Dermis microvascular lymphatic vessel endothelial cell (primary cell): ENCODE data around the gene PDE8A. TPM values are rescaled to one million over a fixed set of nuclear protein-coding genes. Genes with fewer than 3 reads are reported as not detected.

Experiments
- DNase-seq, 2 donors: peaks; one replicate each; pipeline versions ENCODE4 v3.0.0 to v3.0.0-alpha.2; 2010; ENCODE audit warnings: low read depth in 2 of 2
- total RNA-seq: library from RNA; depleted of rRNA; stranded (reverse); fragments of >200 nt; gene quantifications from 2 replicates; pipeline ENCODE4 v1.2.1, GENCODE V29; 2014

PDE8A gene
- total RNA-seq, 1 donor from 2014 or later: 50.2 TPM

- DNase-seq: peak; percentile 38 to 85
Measured at GRCh38 chr15:85030301-85030929, 48.8 kb downstream of the PDE8A start.

DNA sequence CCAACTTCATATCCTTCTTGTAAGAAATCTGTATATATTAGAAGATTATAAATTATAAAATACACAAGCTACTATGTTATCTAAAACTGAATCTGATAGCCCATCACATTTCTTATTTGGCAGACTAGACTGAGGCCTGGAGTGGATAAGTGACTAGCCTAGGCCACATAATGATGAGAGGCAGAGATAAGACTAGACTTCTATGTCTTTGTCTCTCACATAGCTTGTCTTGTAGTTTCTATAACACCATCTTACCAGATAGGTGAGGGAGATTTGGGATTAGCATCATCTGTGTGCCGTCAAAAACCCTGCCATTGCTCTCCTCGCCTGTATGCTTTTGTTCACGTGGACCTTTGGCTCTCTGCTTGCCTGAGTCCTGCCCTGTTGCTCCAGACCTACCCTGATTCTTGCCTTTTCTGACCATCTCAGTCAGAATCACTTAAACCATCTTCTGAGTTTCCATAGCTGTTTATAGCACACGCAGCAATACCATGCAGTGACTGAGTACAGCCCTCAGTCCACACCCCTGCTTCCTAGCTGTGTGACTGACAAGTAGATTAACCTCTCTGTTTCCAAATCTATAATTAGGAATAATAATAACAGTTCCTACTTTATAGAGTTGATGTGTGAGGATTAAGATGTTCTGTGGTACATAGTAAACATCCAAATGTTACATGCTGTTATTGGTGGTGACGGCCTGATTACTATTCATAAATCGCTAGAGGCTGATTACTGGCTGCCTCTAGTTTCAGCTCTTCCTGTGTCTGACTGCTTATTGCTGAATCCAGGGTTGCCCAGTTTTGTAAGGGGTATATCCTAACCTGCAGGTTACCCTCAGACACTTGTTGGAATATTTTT is 49.7 kb downstream of the PDE8A start:
- DNase-seq: no peak

GRCh38 chr15:85031944-85032558 is 50.4 kb downstream of the PDE8A start:
- DNase-seq: no peak

- no peak for DNase-seq
Measured at GRCh38 chr15:85033148-85033547, 51.5 kb downstream of the PDE8A start.

DNA sequence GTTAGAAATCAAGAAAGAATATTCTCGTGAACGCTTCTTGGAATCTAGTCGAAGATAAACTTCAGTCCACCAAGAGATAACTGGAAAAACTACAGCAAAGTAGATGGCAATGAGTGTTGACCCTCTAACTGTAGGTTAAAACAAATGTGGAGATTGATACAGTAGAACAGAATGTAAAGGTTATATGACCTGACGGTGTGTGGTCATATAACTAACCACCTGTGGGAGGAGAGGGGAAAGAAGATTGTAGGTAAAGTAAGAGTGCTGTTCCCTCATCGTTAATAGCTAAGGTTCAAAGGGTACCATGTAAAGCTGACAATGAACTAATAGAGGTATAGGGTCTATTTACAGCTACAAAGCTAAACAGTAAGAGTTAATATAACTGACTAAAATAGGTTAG is 52.6 kb downstream of the PDE8A start:
- no peak for DNase-seq

DNA sequence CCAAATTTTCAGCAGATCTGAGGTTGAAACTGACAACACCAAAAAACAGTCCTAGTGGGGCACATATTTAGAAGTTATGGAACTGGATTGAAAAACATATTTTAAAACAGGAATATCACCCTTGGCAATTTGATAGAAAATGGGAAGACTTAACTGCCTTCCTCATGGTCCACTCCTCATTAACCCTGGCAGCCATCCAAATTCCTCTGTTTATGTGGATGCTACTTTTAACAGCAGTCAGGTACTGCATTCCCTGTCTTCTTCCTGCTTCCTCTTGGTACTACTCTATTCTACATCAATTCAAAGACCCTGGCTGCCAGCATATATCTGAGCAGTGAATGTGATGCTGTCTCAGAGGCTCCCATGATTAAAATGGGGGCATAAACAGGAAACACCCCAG is 54.3 kb downstream of the PDE8A start:
- DNase-seq: no peak

GRCh38 chr15:85036716-85037115 is 55.1 kb downstream of the PDE8A start:
- no peak for DNase-seq

DNA sequence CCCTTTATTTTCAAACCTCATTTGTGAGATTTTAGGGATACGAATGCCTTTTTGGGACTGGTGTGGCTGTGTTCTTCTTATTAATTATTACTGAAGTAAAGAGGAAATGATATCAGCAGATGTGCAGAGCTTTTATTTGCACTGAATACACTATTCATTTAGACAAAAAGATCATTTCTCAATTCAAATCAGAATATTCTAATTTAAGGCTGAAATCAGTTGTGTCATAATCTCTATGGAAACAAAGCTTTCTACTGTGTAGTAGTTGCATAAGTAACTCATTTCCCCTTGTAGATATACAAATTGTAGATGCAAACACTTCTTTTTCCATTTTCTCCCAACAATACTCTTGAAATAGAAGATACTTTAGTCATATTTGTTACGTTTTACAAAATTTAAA is 56.0 kb downstream of the PDE8A start:
- DNase-seq: no peak

DNA sequence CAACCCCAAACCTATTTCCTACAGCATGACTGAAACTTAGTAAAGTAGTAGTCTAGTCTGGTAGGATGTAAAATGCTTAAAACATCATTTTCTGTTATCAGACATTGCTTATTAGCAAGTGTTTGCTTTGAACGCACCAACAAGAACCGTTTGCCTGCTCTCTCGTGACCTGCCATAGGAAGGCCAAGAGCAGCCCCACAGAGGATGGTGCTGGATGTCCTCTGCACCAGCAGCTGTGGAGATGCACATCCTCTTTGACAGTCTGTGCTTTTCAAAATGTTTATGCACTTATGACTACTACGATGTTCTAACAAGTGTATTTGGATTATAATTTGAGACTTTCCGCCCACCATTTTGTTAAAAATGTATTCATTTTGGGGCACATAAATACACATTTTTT is 59.6 kb downstream of the PDE8A start:
- DNase-seq: no peak

GRCh38 chr15:85044251-85044853 is 62.7 kb downstream of the PDE8A start:
- peak; percentile 45 to 81 for DNase-seq

GRCh38 chr15:85044894-85045293 is 63.2 kb downstream of the PDE8A start:
- no peak for DNase-seq

GRCh38 chr15:85045615-85046014 is 64.0 kb downstream of the PDE8A start:
- DNase-seq: no peak

- DNase-seq: peak; percentile 92 to 99
Measured at GRCh38 chr15:85047271-85047948, 65.8 kb downstream of the PDE8A start.

DNA sequence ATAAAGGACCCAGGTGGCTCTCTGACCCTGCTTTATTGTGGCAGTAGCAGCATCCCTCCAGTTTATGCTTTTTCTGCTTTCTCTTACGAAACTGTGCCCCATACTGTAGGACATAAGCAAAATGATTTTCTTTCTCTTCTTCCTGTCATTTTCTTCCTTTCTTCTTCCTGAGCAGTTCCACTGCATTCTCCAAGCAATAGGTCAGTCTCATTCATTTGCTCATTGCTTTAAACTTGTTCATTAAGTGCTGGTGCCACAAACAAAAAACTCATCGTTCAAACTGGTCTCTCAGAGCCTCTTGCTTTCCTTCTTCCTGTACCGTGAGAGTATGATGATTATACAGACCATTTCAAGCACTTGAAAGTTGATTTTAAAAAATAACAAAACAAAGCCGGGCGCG is 66.8 kb downstream of the PDE8A start:
- peak in 1 of 2 donors; percentile 40 for DNase-seq

- DNase-seq: no peak
Measured at GRCh38 chr15:85049805-85050204, 68.1 kb downstream of the PDE8A start.

DNA sequence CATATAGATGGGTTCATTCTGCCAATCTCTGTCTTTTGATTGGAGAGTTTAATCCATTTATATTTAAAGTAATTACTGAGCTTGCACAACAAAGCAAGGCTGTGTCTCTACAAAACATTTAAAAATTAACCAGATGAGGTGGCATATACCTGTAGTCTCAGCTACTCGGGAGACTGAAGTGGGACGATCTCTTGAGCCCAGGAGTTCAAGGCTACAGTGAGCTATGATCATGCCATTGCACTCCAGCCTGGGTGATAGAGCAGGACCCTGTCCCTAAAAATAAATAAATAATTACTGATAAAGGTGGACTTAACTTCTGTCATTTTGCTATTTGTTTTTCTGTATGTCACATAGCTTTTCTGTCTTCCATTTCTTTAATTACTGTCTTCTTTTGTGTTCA is 78.1 kb downstream of the PDE8A start:
- no peak for DNase-seq

- no peak for DNase-seq
Measured at GRCh38 chr15:85062560-85062959, 80.9 kb downstream of the PDE8A start.

- no peak for DNase-seq
Measured at GRCh38 chr15:85063088-85063487, 81.4 kb downstream of the PDE8A start.

DNA sequence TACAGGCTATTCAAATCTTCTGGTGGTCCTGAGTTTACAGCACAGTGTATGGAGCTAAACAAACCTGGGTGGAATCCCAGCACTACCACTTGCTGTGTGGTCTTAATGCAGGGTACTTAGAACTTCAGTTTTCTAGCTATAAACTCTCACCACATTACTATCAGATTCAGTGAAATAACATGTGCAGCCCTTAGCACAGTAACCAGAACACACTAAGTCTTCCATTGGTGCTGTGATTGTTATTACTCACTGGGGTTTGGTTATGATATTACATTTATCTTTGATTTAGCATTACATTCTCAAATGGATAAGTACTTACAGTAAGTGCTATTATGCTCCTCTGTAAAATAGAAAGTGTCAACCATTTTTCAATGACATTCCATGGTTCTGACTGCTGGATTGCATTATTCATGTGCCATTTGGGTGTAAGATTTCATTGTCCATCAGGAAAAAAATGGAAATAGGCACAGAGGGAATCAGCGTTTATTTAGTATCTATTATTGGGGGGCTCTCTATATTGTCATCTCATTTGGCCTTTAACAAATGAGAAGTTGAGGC is 81.9 kb downstream of the PDE8A start:
- DNase-seq: no peak

DNA sequence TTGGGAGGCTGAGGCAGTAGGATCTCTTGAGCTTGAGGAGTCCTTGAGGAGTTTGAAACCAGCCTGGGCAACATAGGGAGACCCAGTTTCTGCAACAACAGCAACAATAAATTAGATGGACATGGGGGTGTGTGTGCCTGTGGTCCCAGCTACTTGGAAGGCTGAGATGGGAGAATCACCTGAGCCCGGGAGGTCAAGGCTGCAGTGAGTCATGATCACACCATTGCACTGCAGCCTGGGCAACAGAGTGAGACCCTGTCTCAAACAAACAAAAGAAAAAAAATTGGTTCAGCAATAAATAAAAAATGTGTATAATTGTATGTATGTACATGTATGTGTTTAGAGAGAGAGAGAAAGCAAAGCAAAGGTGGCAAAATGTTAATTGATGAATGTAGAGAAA is 83.1 kb downstream of the PDE8A start:
- DNase-seq: no peak

DNA sequence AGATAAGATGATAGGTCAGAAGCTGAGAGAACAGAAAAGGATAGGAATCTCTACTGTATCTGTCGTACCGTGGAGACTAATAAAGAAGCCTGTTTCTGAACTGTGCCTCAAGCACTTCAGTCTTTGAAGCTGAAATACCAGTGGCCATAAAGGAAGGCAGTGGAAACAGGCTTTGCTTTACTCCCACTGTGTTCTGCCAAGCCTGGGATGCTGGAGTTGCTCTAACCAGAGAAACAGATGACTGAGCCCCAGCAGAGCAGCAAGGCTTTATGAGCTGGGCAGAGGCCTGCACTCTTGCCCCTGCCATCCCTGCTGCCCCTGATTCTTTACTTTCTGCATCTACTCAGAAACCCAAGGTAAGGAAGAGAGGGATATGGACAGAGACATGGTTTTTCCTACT is 89.4 kb downstream of the PDE8A start:
- DNase-seq: no peak
